Endothelial cell of umbilical vein (primary cell): ENCODE results near the gene KLF2. TPM values are rescaled to one million over a fixed set of nuclear protein-coding genes. Genes with fewer than 3 reads are reported as not detected.

Source experiments
- BruUV-seq: library from RNA; stranded (reverse); fragments of 400-500 nt; replicated peaks from 2 replicates; lab custom pipeline; 2021; lab: Mats Ljungman, UMichigan
- CTCF ChIA-PET: fragments of 300-600, 350-600 bp; sonication (Branson Sonifier 250); formaldehyde crosslinking; loops from one replicate; lab custom pipeline; 2021; ENCODE audit warnings: antibody characterized with exemption, inconsistent platforms; lab: Charles Lee
- POLR2A ChIA-PET: fragments of 300-600, 350-600 bp; sonication (Branson Sonifier 250); formaldehyde crosslinking; loops from one replicate; lab custom pipeline; 2021; ENCODE audit warnings: antibody characterized with exemption, inconsistent platforms; lab: Charles Lee
- DNase-seq: peaks from one replicate; pipeline ENCODE4 v3.0.0-alpha.2; 2011; ENCODE audit warnings: low read depth, low spot score
- FAIRE-seq: peaks from 2 replicates; lab custom pipeline; 2011; peaks lifted over from hg19 to GRCh38; lab: Jason Lieb, UNC
- H2AFZ ChIP-seq: 2 replicates; pipeline ENCODE4 v1.6.0; 2012; ENCODE audit warnings: low read depth, low read length, control low read depth, inconsistent platforms
- H3K27ac ChIP-seq: 2 replicates; pipeline ENCODE4 v1.5.1; 2011; ENCODE audit warnings: low read depth, mild to moderate bottlenecking, control low read depth, low read length, moderate library complexity; ENCODE audit not compliant: insufficient read depth
- H3K27me3 ChIP-seq, 2 experiments: 2 replicates each; pipeline versions ENCODE4 v1.6.0 to v1.6.1; 2011; ENCODE audit warnings: low read length in 2 of 2, mixed read lengths in 1 of 2; ENCODE audit not compliant: control insufficient read depth in 2 of 2, insufficient read depth in 2 of 2
- H3K36me3 ChIP-seq, 2 experiments: 2 replicates in 1 of 2; 3 replicates in 1 of 2; pipeline ENCODE4 v1.5.1; 2011; ENCODE audit warnings: low read length in 2 of 2, mild to moderate bottlenecking in 1 of 2, moderate library complexity in 1 of 2; ENCODE audit not compliant: control insufficient read depth in 2 of 2, insufficient read depth in 2 of 2; ENCODE audit errors: extremely low read depth in 1 of 2
- H3K4me1 ChIP-seq: 3 replicates; pipeline ENCODE4 v1.5.1; 2011; ENCODE audit warnings: mild to moderate bottlenecking, low read length; ENCODE audit not compliant: control insufficient read depth, insufficient read depth; ENCODE audit errors: extremely low read depth
- H3K4me2 ChIP-seq: 2 replicates; pipeline ENCODE4 v1.6.1; 2011; ENCODE audit warnings: low read length, control low read depth, mixed read lengths; ENCODE audit not compliant: insufficient read depth
- H3K4me3 ChIP-seq, 3 experiments: fragments of 200-600 bp in 1 of 3; sonication (generic), shearing (Covaris generic) in 1 of 3; replicated peaks in 1 of 3; 2 replicates each; pipeline ENCODE4 v1.5.1; 2011 to 2016; ENCODE audit warnings: control low read depth in 3 of 3, low read length in 3 of 3, mild to moderate bottlenecking in 2 of 3, inconsistent platforms in 1 of 3, low read depth in 1 of 3, moderate library complexity in 1 of 3; ENCODE audit not compliant: insufficient read depth in 1 of 3
- H3K79me2 ChIP-seq: 2 replicates; pipeline ENCODE4 v1.6.0; 2012; ENCODE audit warnings: low read length, inconsistent platforms; ENCODE audit not compliant: control insufficient read depth, insufficient read depth
- H3K9ac ChIP-seq: replicated peaks from 2 replicates; pipeline ENCODE3; 2011; ENCODE audit warnings: low read length, control low read depth; ENCODE audit not compliant: insufficient read depth; ENCODE audit errors: extremely low read depth
- H3K9me1 ChIP-seq: replicated peaks from 3 replicates; pipeline ENCODE4 v1.6.0; 2011; ENCODE audit warnings: mild to moderate bottlenecking, low read length; ENCODE audit not compliant: control insufficient read depth, insufficient read depth; ENCODE audit errors: extremely low read depth
- H3K9me3 ChIP-seq: replicated peaks from 2 replicates; pipeline ENCODE4 v1.5.1; 2012; ENCODE audit warnings: low read length, inconsistent platforms; ENCODE audit not compliant: control insufficient read depth, insufficient read depth
- H4K20me1 ChIP-seq: replicated peaks from 2 replicates; pipeline ENCODE3; 2011; ENCODE audit warnings: mild to moderate bottlenecking, low read length; ENCODE audit not compliant: control insufficient read depth, insufficient read depth; ENCODE audit errors: extremely low read depth
- EZH2 ChIP-seq: IDR thresholded peaks from 2 replicates; pipeline ENCODE4 v1.6.1; 2012; ENCODE audit warnings: borderline replicate concordance, low read depth, mild to moderate bottlenecking, moderate library complexity, low read length, inconsistent platforms; ENCODE audit not compliant: severe bottlenecking
- FOS ChIP-seq: IDR thresholded peaks from 2 replicates; pipeline ENCODE4 v1.6.1; 2011; ENCODE audit warnings: mild to moderate bottlenecking, low read length, moderate library complexity, borderline replicate concordance; ENCODE audit not compliant: insufficient read depth
- GATA2 ChIP-seq: IDR thresholded peaks from 2 replicates; pipeline ENCODE4 v1.7.0; 2011; ENCODE audit warnings: low read depth, mild to moderate bottlenecking, moderate library complexity, mixed read lengths, low read length; ENCODE audit not compliant: insufficient read length, insufficient read depth
- JUN ChIP-seq: IDR thresholded peaks from 2 replicates; pipeline ENCODE4 v1.6.1; 2011; ENCODE audit warnings: borderline replicate concordance, low read depth; ENCODE audit not compliant: insufficient read length, insufficient read depth
- MAX ChIP-seq: IDR thresholded peaks from 2 replicates; pipeline ENCODE4 v1.6.1; 2011; ENCODE audit not compliant: insufficient read depth, insufficient read length
- MYC ChIP-seq: IDR thresholded peaks from one replicate; pipeline ENCODE4 v1.6.1; 2011; ENCODE audit warnings: mild to moderate bottlenecking, low read depth, low read length
- POLR2A ChIP-seq: IDR thresholded peaks from 2 replicates; pipeline ENCODE4 v1.6.1; 2012; ENCODE audit warnings: low read depth, mild to moderate bottlenecking, control low read depth, low read length
- POLR2AphosphoS5 ChIP-seq: IDR thresholded peaks from 2 replicates; pipeline ENCODE4 v1.6.1; 2012; ENCODE audit warnings: low read depth, mild to moderate bottlenecking, control low read depth, low read length, moderate library complexity; ENCODE audit not compliant: insufficient read depth
- dilution Hi-C: fragments of 300-500 bp; cut with MboI; formaldehyde crosslinking; loops from one replicate; pipeline ENCODE4 v1.15.0; 2019; ENCODE audit warnings: low sequenced_read_pairs; ENCODE audit not compliant: extremely low pct_ligation_motif_present
- intact Hi-C: fragments of 100-400 bp; cut with micrococcal nuclease; formaldehyde crosslinking; loops from one replicate; pipeline ENCODE4 v1.10.0; 2022
- polyA plus RNA-seq, 4 experiments: library from polyadenylated mRNA; depleted of rRNA in 3 of 4; stranded (reverse) in 3 of 4; unstranded in 1 of 4; fragments of >200 nt; gene quantifications; 2 replicates each; pipeline versions ENCODE4 v1.2.1 to v1.2.3, GENCODE V29; 2011 to 2012; ENCODE audit warnings: missing spikeins in 1 of 4
- total RNA-seq: library from RNA; stranded (reverse); gene quantifications from 2 replicates; pipeline ENCODE4 v1.2.3, GENCODE V29; 2021
- TF ChIP-seq, protein P1 (sequence below), 2 donors: IDR thresholded peaks; 1 replicate in 1 of 2; 2 replicates in 1 of 2; pipeline ENCODE4 v1.5.1; 2011; ENCODE audit warnings: low read length in 2 of 2, mild to moderate bottlenecking in 2 of 2, moderate library complexity in 2 of 2, control low read depth in 1 of 2, inconsistent platforms in 1 of 2, low read depth in 1 of 2; ENCODE audit not compliant: insufficient read depth in 1 of 2; ENCODE audit errors: extremely low read depth in 1 of 2

The KLF2 gene
- total and polyA plus RNA-seq, 2 donors (not counting 3 experiments of a cell fraction or from before 2014, with no cell fraction given) = 23.4 to 30.3 TPM

- ChIA-PET CTCF (interaction anchor here (0.6 to 3.5 kb wide), 11 partner anchors 7 to 94 kb away, joined by 3 to 43 read pairs (median 8); no protein-coding TSS in a partner anchor), POLR2A (interaction anchor here (0.9 to 2.7 kb wide), 4 partner anchors 9 to 261 kb away, joined by 3 to 18 read pairs (median 8); partner anchors contain the start of gene KLF2)
- Histone ChIP-seq H2AFZ (no peak overlapping the region), H3K4me2 (no peak overlapping the region), H3K36me3 (no peaks in the 10 kb centered on the region), H3K4me1 (peaks cover 31% of the 10 kb centered on the region), H4K20me1 (no peaks in the 10 kb centered on the region), H3K9me1 (no peaks in the 10 kb centered on the region), H3K9me3 (no peaks in the 10 kb centered on the region), H3K27me3 (no peaks in the 10 kb centered on the region), H3K9ac (no peak overlapping the region), H3K4me3 (no peak overlapping the region), H3K27ac (peak overlapping the region; percentile 91), H3K79me2 (no peaks in the 10 kb centered on the region)
- intact Hi-C loops (no loop called here), dilution Hi-C loops (no loop called here)
- FAIRE-seq (peak; percentile 73), DNase-seq (no peak)
- no TSS peak for BruUV-seq
- TF ChIP-seq POLR2A (no peak), JUN (no peak), FOS (no peak), EZH2 (no peak), MAX (no peak), POLR2AphosphoS5 (no peak), MYC (no peak), GATA2 (no peak)
- TF ChIP-seq, protein P1, sequence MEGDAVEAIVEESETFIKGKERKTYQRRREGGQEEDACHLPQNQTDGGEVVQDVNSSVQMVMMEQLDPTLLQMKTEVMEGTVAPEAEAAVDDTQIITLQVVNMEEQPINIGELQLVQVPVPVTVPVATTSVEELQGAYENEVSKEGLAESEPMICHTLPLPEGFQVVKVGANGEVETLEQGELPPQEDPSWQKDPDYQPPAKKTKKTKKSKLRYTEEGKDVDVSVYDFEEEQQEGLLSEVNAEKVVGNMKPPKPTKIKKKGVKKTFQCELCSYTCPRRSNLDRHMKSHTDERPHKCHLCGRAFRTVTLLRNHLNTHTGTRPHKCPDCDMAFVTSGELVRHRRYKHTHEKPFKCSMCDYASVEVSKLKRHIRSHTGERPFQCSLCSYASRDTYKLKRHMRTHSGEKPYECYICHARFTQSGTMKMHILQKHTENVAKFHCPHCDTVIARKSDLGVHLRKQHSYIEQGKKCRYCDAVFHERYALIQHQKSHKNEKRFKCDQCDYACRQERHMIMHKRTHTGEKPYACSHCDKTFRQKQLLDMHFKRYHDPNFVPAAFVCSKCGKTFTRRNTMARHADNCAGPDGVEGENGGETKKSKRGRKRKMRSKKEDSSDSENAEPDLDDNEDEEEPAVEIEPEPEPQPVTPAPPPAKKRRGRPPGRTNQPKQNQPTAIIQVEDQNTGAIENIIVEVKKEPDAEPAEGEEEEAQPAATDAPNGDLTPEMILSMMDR (IDR thresholded peaks at IDR 0.05; ENCODE audit: extremely low read depth in 1 of 2, insufficient read depth in 1 of 2, low read depth in 1 of 2, low read length in 2 of 2) = no peak
Observed at GRCh38 chr19:16340092-16340491, 15.5 kb downstream of the KLF2 start.
